Measurements from ENCODE around the gene SEMA4D.

Gene SEMA4D

DNA sequence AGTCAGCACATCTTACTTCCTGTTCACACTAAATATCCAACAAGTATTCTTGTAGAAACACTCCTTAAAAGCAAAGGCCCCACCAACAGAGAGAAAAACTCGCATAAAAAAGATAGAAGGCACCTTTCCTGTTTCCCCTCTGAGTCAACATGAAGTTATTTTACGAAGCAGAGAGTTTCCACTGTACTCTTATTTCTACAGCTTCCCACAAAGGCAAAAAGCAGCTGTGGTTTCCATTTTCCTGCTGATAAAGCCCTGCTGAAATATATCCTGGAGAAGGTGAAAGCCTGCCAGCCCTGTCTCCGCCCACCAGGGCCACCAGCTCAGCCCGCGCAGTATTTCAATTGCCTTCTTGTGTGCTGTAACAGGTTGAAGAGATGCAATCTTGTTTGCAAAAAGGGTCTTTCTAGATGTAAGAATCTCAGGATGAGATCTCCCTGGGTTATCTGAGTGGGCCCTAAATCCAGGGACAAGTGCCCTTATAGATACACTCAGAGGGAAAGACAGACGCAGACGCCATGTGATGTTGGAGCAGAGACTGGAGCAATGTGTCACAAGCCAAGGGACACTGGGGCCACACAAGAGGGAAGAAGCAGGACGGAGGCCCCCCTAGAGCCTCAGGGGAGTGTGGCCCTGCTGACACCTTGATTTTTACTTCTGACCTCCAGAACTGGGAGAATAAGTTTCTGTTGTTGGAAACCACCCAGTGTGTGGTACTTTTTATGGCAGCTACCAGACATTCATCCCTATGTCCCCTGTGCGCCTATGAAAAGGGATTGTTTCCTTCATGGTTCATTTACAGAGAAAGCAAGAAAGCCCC lies 19.9 kb downstream of the SEMA4D start:
- no peak overlapping the region for H3K4me2 ChIP-seq (ENCODE audit: low read length)
- H3K9ac ChIP-seq = no peak overlapping the region
- H3K4me1 ChIP-seq = no peaks in the 10 kb centered on the region
- no peaks in the 10 kb centered on the region for H3K79me2 ChIP-seq
- H3K9me3 ChIP-seq (ENCODE audit: control insufficient read depth, low read length) = no peaks in the 10 kb centered on the region
- no peak overlapping the region for H3K4me3 ChIP-seq (ENCODE audit: low read depth, low read length)
- H3K27ac ChIP-seq = no peak overlapping the region
- H3K36me3 ChIP-seq (ENCODE audit: control insufficient read depth, insufficient read depth, low read length) = no peaks in the 10 kb centered on the region
- TF ChIP-seq, protein P1, sequence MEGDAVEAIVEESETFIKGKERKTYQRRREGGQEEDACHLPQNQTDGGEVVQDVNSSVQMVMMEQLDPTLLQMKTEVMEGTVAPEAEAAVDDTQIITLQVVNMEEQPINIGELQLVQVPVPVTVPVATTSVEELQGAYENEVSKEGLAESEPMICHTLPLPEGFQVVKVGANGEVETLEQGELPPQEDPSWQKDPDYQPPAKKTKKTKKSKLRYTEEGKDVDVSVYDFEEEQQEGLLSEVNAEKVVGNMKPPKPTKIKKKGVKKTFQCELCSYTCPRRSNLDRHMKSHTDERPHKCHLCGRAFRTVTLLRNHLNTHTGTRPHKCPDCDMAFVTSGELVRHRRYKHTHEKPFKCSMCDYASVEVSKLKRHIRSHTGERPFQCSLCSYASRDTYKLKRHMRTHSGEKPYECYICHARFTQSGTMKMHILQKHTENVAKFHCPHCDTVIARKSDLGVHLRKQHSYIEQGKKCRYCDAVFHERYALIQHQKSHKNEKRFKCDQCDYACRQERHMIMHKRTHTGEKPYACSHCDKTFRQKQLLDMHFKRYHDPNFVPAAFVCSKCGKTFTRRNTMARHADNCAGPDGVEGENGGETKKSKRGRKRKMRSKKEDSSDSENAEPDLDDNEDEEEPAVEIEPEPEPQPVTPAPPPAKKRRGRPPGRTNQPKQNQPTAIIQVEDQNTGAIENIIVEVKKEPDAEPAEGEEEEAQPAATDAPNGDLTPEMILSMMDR (IDR thresholded peaks at IDR 0.05) = no peak
- no peak overlapping the region for H2AFZ ChIP-seq
- no peaks in the 10 kb centered on the region for H3K27me3 ChIP-seq (ENCODE audit: control insufficient read depth, insufficient read depth, low read length)

DNA sequence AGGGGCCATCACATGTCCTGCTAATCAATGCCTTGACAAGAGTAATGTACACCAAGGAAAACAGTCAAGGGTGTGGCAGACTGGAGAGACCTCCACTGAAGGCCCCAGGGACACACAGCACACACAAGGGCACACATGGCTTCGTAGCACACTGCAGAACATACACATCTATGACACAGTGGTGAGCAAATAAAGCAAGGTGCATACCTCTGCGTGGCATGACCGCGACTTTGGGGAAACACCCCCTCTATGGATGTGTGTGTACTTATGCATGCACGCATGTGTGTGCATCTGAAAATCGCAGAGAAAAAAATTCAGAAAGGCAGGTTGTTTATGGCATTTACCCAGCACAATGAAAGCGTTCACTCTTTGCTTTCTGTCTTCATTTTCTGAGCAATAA lies 20.5 kb downstream of the SEMA4D start:
- Histone ChIP-seq H3K4me1 (no peaks in the 10 kb centered on the region), H3K27ac (no peak overlapping the region), H3K79me2 (no peaks in the 10 kb centered on the region), H3K36me3 (ENCODE audit: control insufficient read depth, insufficient read depth, low read length) (no peaks in the 10 kb centered on the region), H3K27me3 (ENCODE audit: control insufficient read depth, insufficient read depth, low read length) (no peaks in the 10 kb centered on the region), H2AFZ (no peak overlapping the region), H3K4me3 (ENCODE audit: low read depth, low read length) (no peak overlapping the region), H3K4me2 (ENCODE audit: low read length) (no peak overlapping the region), H3K9ac (no peak overlapping the region), H3K9me3 (ENCODE audit: control insufficient read depth, low read length) (no peaks in the 10 kb centered on the region)
- TF ChIP-seq, protein P1 (IDR thresholded peaks at IDR 0.05) = no peak

DNA sequence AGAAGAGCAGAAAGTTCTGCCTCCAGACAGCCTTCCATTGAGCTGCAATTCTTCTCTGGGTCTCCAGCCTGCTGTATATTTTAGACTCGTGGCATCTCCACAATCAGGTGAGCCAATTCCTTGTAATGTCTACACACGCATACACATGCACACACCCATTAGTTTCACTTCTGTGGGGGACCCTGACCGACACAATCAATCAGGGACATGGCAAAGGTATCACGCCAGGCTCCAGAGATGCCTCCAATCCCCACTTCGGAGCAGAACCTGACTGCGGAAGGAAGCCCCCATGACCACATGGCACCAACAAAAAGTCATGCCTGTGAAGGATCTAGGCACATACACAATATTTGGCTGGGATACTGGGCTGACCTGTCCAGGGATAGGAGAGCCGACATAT lies 21.4 kb downstream of the SEMA4D start:
- H3K79me2 ChIP-seq = no peaks in the 10 kb centered on the region
- H3K9me3 ChIP-seq (ENCODE audit: control insufficient read depth, low read length) = no peaks in the 10 kb centered on the region
- TF ChIP-seq, protein P1 (IDR thresholded peaks at IDR 0.05) = no peak
- H3K4me2 ChIP-seq (ENCODE audit: low read length) = no peak overlapping the region
- no peaks in the 10 kb centered on the region for H3K4me1 ChIP-seq
- no peak overlapping the region for H3K9ac ChIP-seq
- H3K36me3 ChIP-seq (ENCODE audit: control insufficient read depth, insufficient read depth, low read length) = no peaks in the 10 kb centered on the region
- no peak overlapping the region for H3K27ac ChIP-seq
- no peak overlapping the region for H3K4me3 ChIP-seq (ENCODE audit: low read depth, low read length)
- H3K27me3 ChIP-seq (ENCODE audit: control insufficient read depth, insufficient read depth, low read length) = no peaks in the 10 kb centered on the region
- no peak overlapping the region for H2AFZ ChIP-seq

DNA sequence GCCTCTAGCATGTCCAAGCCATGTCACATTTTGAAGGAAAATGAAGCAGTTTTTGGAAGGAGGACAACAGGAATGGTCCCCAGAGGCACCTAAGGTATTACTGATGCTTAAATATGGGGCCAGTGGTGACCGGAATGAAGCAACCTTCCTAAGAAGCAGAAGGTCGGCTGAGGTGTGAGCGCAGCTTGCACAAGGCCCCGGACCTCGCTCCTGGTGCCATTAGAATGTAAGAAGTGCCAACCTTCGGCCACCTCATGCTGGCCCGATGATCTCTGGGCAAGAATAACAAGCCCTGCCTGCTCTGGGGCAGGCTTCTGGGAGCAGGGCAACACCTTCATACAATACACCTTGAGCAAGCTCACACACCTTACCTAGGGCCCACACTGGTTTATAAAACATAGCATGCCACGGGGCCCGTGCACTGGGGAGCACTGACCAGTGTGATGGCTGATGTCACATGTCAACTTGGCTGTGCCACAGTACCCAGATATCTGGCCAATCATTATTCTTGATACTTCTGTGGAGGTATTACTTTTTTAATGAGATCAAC lies 21.9 kb downstream of the SEMA4D start:
- H3K4me2 ChIP-seq (ENCODE audit: low read length) = no peak overlapping the region
- no peaks in the 10 kb centered on the region for H3K9me3 ChIP-seq (ENCODE audit: control insufficient read depth, low read length)
- H3K4me1 ChIP-seq = no peaks in the 10 kb centered on the region
- no peaks in the 10 kb centered on the region for H3K79me2 ChIP-seq
- no peak overlapping the region for H2AFZ ChIP-seq
- H3K27me3 ChIP-seq (ENCODE audit: control insufficient read depth, insufficient read depth, low read length) = no peaks in the 10 kb centered on the region
- no peaks in the 10 kb centered on the region for H3K36me3 ChIP-seq (ENCODE audit: control insufficient read depth, insufficient read depth, low read length)
- TF ChIP-seq, protein P1 (IDR thresholded peaks at IDR 0.05) = no peak
- no peak overlapping the region for H3K9ac ChIP-seq
- no peak overlapping the region for H3K4me3 ChIP-seq (ENCODE audit: low read depth, low read length)
- H3K27ac ChIP-seq = no peak overlapping the region

DNA sequence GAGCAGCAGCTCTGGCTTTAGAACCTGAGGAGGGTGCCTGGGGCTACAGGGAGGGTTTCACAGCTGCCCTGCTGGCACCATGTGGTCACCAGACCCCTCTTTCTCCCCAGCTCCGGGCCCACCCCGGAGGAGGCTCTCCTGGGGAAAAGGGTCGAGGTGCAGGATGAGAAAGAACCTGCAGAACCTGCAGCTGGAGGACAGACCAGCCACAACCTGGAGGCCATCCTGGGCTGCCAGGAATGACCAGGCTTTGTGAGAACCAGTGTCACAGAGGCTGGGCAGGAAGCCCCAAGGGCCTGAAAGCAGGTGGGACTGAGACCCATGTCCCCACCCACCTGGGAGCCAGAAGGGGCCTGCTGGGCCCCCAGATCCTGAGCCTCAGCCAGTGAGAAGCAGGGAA lies 23.0 kb downstream of the SEMA4D start:
- TF ChIP-seq, protein P1 (IDR thresholded peaks at IDR 0.05) = no peak
- H3K4me1 ChIP-seq = no peaks in the 10 kb centered on the region
- no peaks in the 10 kb centered on the region for H3K9me3 ChIP-seq (ENCODE audit: control insufficient read depth, low read length)
- no peak overlapping the region for H3K9ac ChIP-seq
- no peak overlapping the region for H2AFZ ChIP-seq
- H3K27me3 ChIP-seq (ENCODE audit: control insufficient read depth, insufficient read depth, low read length) = no peaks in the 10 kb centered on the region
- no peak overlapping the region for H3K4me2 ChIP-seq (ENCODE audit: low read length)
- no peaks in the 10 kb centered on the region for H3K36me3 ChIP-seq (ENCODE audit: control insufficient read depth, insufficient read depth, low read length)
- no peaks in the 10 kb centered on the region for H3K79me2 ChIP-seq
- H3K4me3 ChIP-seq (ENCODE audit: low read depth, low read length) = no peak overlapping the region
- no peak overlapping the region for H3K27ac ChIP-seq

Measured in parathyroid adenoma (tissue), 2 donors.